CD4-positive, alpha-beta T cell (primary cell): Measurements from ENCODE around the gene TBL1X. TPM values are rescaled to one million over a fixed set of nuclear protein-coding genes. Genes with fewer than 3 reads are reported as not detected.

Source experiments
- ATAC-seq: fragments of 200-7000 bp; cut with Tn5 transposase; one replicate; pipeline ENCODE4 v1.10.0; 2022; ENCODE audit warnings: mild to moderate bottlenecking; ENCODE audit not compliant: poor library complexity
- CTCF ChIA-PET: fragments of 350-600 bp; sonication (Branson Sonifier 250); formaldehyde crosslinking; loops from one replicate; lab custom pipeline; 2021; ENCODE audit warnings: antibody characterized with exemption, inconsistent platforms; lab: Charles Lee
- POLR2A ChIA-PET: fragments of 350-600 bp; sonication (Branson Sonifier 250); formaldehyde crosslinking; loops from one replicate; lab custom pipeline; 2021; ENCODE audit warnings: antibody characterized with exemption, inconsistent platforms; lab: Charles Lee
- DNase-seq, 14 experiments: peaks; one replicate each; pipeline ENCODE4 v3.0.0-alpha.2; 2013 to 2020; ENCODE audit warnings: mixed read lengths in 2 of 14
- H3K27ac ChIP-seq, 2 donors: one replicate each; pipeline versions ENCODE4 v1.5.1 to v1.7.0; 2013; ENCODE audit warnings: low read length in 2 of 2, low read depth in 1 of 2, mild to moderate bottlenecking in 1 of 2
- H3K27me3 ChIP-seq, 2 experiments: 1 replicate in 1 of 2; 2 replicates in 1 of 2; pipeline versions ENCODE4 v1.6.1 to v1.7.0; 2013; ENCODE audit warnings: low read length in 2 of 2, control low read depth in 1 of 2, mild to moderate bottlenecking in 1 of 2, moderate library complexity in 1 of 2; ENCODE audit not compliant: insufficient read depth in 2 of 2, control insufficient read depth in 1 of 2
- H3K36me3 ChIP-seq: one replicate; pipeline ENCODE4 v1.6.1; 2013; ENCODE audit warnings: low read length, control low read depth; ENCODE audit not compliant: insufficient read depth
- H3K4me1 ChIP-seq: one replicate; pipeline ENCODE4 v1.6.1; 2013; ENCODE audit warnings: low read length, control low read depth; ENCODE audit not compliant: insufficient read depth
- H3K4me3 ChIP-seq: one replicate; pipeline ENCODE4 v1.5.1; 2013; ENCODE audit warnings: mild to moderate bottlenecking, low read length, moderate library complexity
- H3K9me3 ChIP-seq, 2 experiments: 1 replicate in 1 of 2; 2 replicates in 1 of 2; pipeline versions ENCODE4 v1.6.1 to v1.7.0; 2013; ENCODE audit warnings: low read length in 2 of 2, mild to moderate bottlenecking in 2 of 2, control low read depth in 1 of 2, moderate library complexity in 1 of 2; ENCODE audit not compliant: control insufficient read depth in 1 of 2, insufficient read depth in 1 of 2
- H3K27ac Mint-ChIP-seq: one replicate; pipeline ENCODE4 v1.8.0; 2020; ENCODE audit warnings: mixed read lengths
- H3K27me3 Mint-ChIP-seq: one replicate; pipeline ENCODE4 v1.8.0; 2021; ENCODE audit warnings: mixed read lengths
- H3K36me3 Mint-ChIP-seq: one replicate; pipeline ENCODE4 v1.8.0; 2021; ENCODE audit warnings: low read depth, mixed read lengths
- H3K4me1 Mint-ChIP-seq: one replicate; pipeline ENCODE4 v1.8.0; 2021; ENCODE audit warnings: low read depth, mixed read lengths
- H3K4me3 Mint-ChIP-seq: one replicate; pipeline ENCODE4 v1.8.0; 2020; ENCODE audit warnings: mild to moderate bottlenecking, mixed read lengths
- H3K9me3 Mint-ChIP-seq: one replicate; pipeline ENCODE4 v1.8.0; 2020; ENCODE audit warnings: mixed read lengths
- intact Hi-C, 2 experiments: fragments of 100-400 bp; cut with DNase I in 1 of 2; cut with micrococcal nuclease in 1 of 2; formaldehyde crosslinking; loops; one replicate each; pipeline versions ENCODE4 v1.15.1 to v1.9.0; 2023 to 2025; cut with DNase I, micrococcal nuclease
- total RNA-seq, 174 experiments: library from RNA in 2 of 174; stranded (reverse) in 2 of 174; gene quantifications; one replicate each; pipeline ENCODE4 v1.2.3 and lab custom pipeline; 2021 to 2026
- TF ChIP-seq, protein P1 (sequence below): fragments of 200-600 bp; IDR thresholded peaks from one replicate; pipeline ENCODE4 v1.8.0; 2022; ENCODE audit warnings: antibody characterized with exemption, mild to moderate bottlenecking

The TBL1X gene
- total RNA-seq, 2 experiments from 2014 or later = 17.4 to 19.2 TPM

DNA sequence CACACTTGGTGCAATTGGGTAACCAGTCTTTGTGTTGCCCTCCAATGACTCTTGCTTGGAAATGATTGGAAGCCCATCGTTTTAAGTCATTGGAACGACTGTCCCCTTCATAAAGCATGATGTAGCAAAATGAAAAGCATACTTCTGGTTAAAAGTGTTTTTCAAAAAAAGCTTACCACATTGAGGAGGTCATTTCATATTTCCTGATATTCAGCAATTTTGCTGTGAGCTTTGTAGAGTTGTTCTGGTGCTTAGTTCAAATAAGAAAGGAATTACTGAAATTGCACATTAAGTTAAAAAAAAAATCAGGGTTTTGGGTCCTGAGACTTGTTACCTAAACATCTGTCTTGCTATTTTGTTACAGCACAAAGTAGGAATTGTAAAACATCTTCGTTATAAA, 51.8 kb downstream of the TBL1X start:
- no peaks in the 10 kb centered on the region for H3K9me3 ChIP-seq
- CTCF ChIA-PET = interaction anchor here (0.7 kb wide), 1 partner anchor 31 kb away, joined by 3 read pairs; no protein-coding TSS in a partner anchor
- intact Hi-C loops = no loop called here
- no peak overlapping the region for H3K27ac Mint-ChIP-seq
- no peaks in the 10 kb centered on the region for H3K9me3 Mint-ChIP-seq
- no peaks in the 10 kb centered on the region for H3K27me3 ChIP-seq
- no peak for DNase-seq
- H3K36me3 ChIP-seq = peaks cover 7% of the 10 kb centered on the region
- H3K27ac ChIP-seq = no peak overlapping the region
- H3K4me1 Mint-ChIP-seq = peaks cover 58% of the 10 kb centered on the region
- no peak for ATAC-seq
- TF ChIP-seq, protein P1, sequence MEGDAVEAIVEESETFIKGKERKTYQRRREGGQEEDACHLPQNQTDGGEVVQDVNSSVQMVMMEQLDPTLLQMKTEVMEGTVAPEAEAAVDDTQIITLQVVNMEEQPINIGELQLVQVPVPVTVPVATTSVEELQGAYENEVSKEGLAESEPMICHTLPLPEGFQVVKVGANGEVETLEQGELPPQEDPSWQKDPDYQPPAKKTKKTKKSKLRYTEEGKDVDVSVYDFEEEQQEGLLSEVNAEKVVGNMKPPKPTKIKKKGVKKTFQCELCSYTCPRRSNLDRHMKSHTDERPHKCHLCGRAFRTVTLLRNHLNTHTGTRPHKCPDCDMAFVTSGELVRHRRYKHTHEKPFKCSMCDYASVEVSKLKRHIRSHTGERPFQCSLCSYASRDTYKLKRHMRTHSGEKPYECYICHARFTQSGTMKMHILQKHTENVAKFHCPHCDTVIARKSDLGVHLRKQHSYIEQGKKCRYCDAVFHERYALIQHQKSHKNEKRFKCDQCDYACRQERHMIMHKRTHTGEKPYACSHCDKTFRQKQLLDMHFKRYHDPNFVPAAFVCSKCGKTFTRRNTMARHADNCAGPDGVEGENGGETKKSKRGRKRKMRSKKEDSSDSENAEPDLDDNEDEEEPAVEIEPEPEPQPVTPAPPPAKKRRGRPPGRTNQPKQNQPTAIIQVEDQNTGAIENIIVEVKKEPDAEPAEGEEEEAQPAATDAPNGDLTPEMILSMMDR = no peak
- peaks cover 9% of the 10 kb centered on the region for H3K4me1 ChIP-seq
- POLR2A ChIA-PET = no interaction called here
- H3K27me3 Mint-ChIP-seq = no peaks in the 10 kb centered on the region
- no peak overlapping the region for H3K4me3 ChIP-seq
- no peak overlapping the region for H3K4me3 Mint-ChIP-seq
- H3K36me3 Mint-ChIP-seq = peaks cover 29% of the 10 kb centered on the region

DNA sequence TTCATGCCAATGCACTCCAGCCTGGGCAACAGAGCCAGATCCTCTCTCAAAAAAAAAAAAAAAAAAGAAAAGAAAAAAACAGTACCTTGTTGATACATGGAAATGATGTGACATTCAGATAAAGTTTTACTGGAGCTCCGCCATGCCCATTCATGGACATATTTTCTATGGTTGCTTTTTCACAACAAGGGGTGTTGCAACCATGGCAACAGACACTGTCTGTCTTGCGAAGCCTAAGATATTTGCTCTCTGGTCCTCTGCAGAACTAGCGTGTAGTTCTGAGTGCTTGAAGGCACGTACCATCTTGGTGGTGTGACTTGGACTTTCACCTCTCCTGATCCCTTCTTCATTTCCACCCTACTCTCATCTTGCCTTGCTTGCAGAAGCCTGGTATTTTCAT, 53.2 kb downstream of the TBL1X start:
- Mint-ChIP-seq H3K9me3 (no peaks in the 10 kb centered on the region), H3K4me1 (peaks cover 66% of the 10 kb centered on the region), H3K36me3 (peaks cover 18% of the 10 kb centered on the region), H3K4me3 (no peak overlapping the region), H3K27me3 (no peaks in the 10 kb centered on the region), H3K27ac (no peak overlapping the region)
- Histone ChIP-seq H3K4me3 (no peak overlapping the region), H3K36me3 (peaks cover 7% of the 10 kb centered on the region), H3K27ac (no peak overlapping the region), H3K4me1 (peaks cover 9% of the 10 kb centered on the region), H3K27me3 (no peaks in the 10 kb centered on the region), H3K9me3 (no peaks in the 10 kb centered on the region)
- intact Hi-C loops = no loop called here
- ChIA-PET CTCF (no interaction called here), POLR2A (no interaction called here)
- ATAC-seq (no peak), DNase-seq (no peak)
- TF ChIP-seq, protein P1 = no peak

DNA sequence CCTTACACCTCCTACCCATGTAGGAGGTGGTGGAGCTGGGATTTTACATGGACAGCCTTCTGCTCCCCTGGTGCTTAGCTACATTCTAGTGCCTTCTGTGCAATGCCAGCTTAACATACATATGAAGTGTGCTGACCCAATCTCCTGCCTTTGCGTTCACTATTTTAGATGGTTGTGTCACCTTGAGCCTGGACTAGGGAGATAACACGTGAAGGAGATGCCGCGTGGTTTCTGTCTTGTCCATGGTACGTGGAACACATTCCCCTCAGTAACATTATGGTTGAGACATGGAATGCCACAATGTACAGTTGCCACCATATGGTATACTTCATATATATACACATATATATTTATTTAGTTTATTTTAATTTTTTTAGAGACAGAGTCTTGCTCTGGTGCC, 54.0 kb downstream of the TBL1X start:
- peaks cover 11% of the 10 kb centered on the region for H3K36me3 Mint-ChIP-seq
- ATAC-seq = no peak
- DNase-seq = no peak
- Histone ChIP-seq H3K4me3 (no peak overlapping the region), H3K4me1 (peaks cover 9% of the 10 kb centered on the region), H3K36me3 (peaks cover 2% of the 10 kb centered on the region), H3K27me3 (no peaks in the 10 kb centered on the region), H3K9me3 (no peaks in the 10 kb centered on the region), H3K27ac (no peak overlapping the region)
- ChIA-PET POLR2A (no interaction called here), CTCF (no interaction called here)
- peaks cover 61% of the 10 kb centered on the region for H3K4me1 Mint-ChIP-seq
- H3K27me3 Mint-ChIP-seq = no peaks in the 10 kb centered on the region
- no peak overlapping the region for H3K27ac Mint-ChIP-seq
- H3K9me3 Mint-ChIP-seq = no peaks in the 10 kb centered on the region
- no peak overlapping the region for H3K4me3 Mint-ChIP-seq
- intact Hi-C loops = no loop called here
- TF ChIP-seq, protein P1 = no peak
